SK-N-SH (cell line): ENCODE measurements around the gene RPS28. TPM values are rescaled to one million over a fixed set of nuclear protein-coding genes. Genes with fewer than 3 reads are reported as not detected.

Experiments
- CTCF ChIA-PET: fragments of 300-600, 350-600 bp; formaldehyde crosslinking; extraction: SDS; loops from one replicate; lab custom pipeline; 2021; lab: Yijun Ruan, JAX
- POLR2A ChIA-PET: fragments of 350-600 bp; sonication (Branson Sonifier 250); formaldehyde crosslinking; extraction: SDS; loops from one replicate; lab custom pipeline; 2020; ENCODE audit warnings: antibody characterized with exemption, inconsistent platforms; lab: Yijun Ruan, JAX
- DNase-seq: peaks from one replicate; pipeline ENCODE4 v3.0.0; 2012
- H2AFZ ChIP-seq: fragments of 200-600 bp; sonication (generic); 2 replicates; pipeline ENCODE4 v1.8.1; 2016; ENCODE audit warnings: antibody characterized with exemption, mild to moderate bottlenecking, low read depth
- H3F3A ChIP-seq: fragments of 200-600 bp; sonication (generic); replicated peaks from 2 replicates; pipeline ENCODE3; 2016; ENCODE audit warnings: antibody characterized with exemption, mild to moderate bottlenecking; ENCODE audit not compliant: insufficient read depth
- H3K27ac ChIP-seq, 2 experiments: fragments of 200-500 bp in 1 of 2; fragments of 200-600 bp in 1 of 2; sonication (Bioruptor generic) in 1 of 2; sonication (generic), shearing (Covaris generic) in 1 of 2; 2 replicates each; pipeline versions ENCODE4 v1.5.1 to v1.6.1; 2014 to 2016; ENCODE audit warnings: low read depth in 2 of 2, inconsistent platforms in 1 of 2, low read length in 1 of 2, mild to moderate bottlenecking in 1 of 2, mixed read lengths in 1 of 2
- H3K27me3 ChIP-seq: fragments of 200-600 bp; sonication (generic), shearing (Covaris generic); 2 replicates; pipeline ENCODE4 v1.6.1; 2016; ENCODE audit warnings: mixed run types; ENCODE audit not compliant: insufficient read depth
- H3K36me3 ChIP-seq, 2 experiments: fragments of 200-500 bp in 1 of 2; fragments of 200-600 bp in 1 of 2; sonication (Bioruptor generic) in 1 of 2; sonication (generic) in 1 of 2; replicated peaks in 1 of 2; 2 replicates each; pipeline versions ENCODE3 to v1.5.1; 2014 to 2016; ENCODE audit warnings: low read length in 1 of 2, mild to moderate bottlenecking in 1 of 2; ENCODE audit not compliant: insufficient read depth in 2 of 2, control insufficient read depth in 1 of 2
- H3K4me1 ChIP-seq, 2 experiments: fragments of 200-500 bp in 1 of 2; fragments of 200-600 bp in 1 of 2; sonication (Bioruptor generic) in 1 of 2; sonication (generic), shearing (Covaris generic) in 1 of 2; 2 replicates each; pipeline versions ENCODE4 v1.5.1 to v1.6.1; 2014 to 2016; ENCODE audit warnings: low read depth in 1 of 2, low read length in 1 of 2, mixed run types in 1 of 2; ENCODE audit not compliant: insufficient read depth in 2 of 2, control insufficient read depth in 1 of 2
- H3K4me2 ChIP-seq: fragments of 200-600 bp; sonication (generic), shearing (Covaris generic); 2 replicates; pipeline ENCODE4 v1.6.1; 2017; ENCODE audit warnings: mixed run types
- H3K4me3 ChIP-seq, 2 experiments: fragments of 200-500 bp in 1 of 2; fragments of 200-600 bp in 1 of 2; sonication (Bioruptor generic) in 1 of 2; sonication (generic), shearing (Covaris generic) in 1 of 2; 2 replicates each; pipeline versions ENCODE4 v1.5.1 to v1.8.1; 2014 to 2016; ENCODE audit warnings: low read depth in 2 of 2, inconsistent platforms in 1 of 2, low read length in 1 of 2, mild to moderate bottlenecking in 1 of 2, mixed read lengths in 1 of 2, moderate library complexity in 1 of 2
- H3K79me2 ChIP-seq: fragments of 200-600 bp; sonication (generic); 2 replicates; pipeline ENCODE4 v1.8.1; 2017; ENCODE audit warnings: mild to moderate bottlenecking; ENCODE audit not compliant: insufficient read depth
- H3K9ac ChIP-seq: fragments of 200-600 bp; sonication (generic); 2 replicates; pipeline ENCODE4 v1.6.1; 2017; ENCODE audit warnings: mixed run types
- H3K9me2 ChIP-seq: fragments of 200-600 bp; sonication (generic); 2 replicates; pipeline ENCODE4 v1.6.1; 2017; ENCODE audit warnings: mixed run types
- H3K9me3 ChIP-seq: fragments of 200-600 bp; sonication (generic); 2 replicates; pipeline ENCODE4 v1.6.1; 2017; ENCODE audit warnings: mixed run types, mild to moderate bottlenecking, moderate library complexity
- H4K20me1 ChIP-seq: fragments of 200-600 bp; sonication (generic); 2 replicates; pipeline ENCODE4 v1.6.1; 2017; ENCODE audit warnings: mild to moderate bottlenecking, mixed run types; ENCODE audit not compliant: insufficient read depth
- EP300 ChIP-seq, 2 experiments: IDR thresholded peaks; 2 replicates each; pipeline versions ENCODE4 v1.4.0 to v1.6.1; 2012; ENCODE audit warnings: borderline replicate concordance in 1 of 2, low read depth in 1 of 2, low read length in 1 of 2
- FOXJ3 ChIP-seq: sonication (generic); formaldehyde crosslinking; IDR thresholded peaks from 2 replicates; pipeline ENCODE4 v1.5.1; 2020; ENCODE audit warnings: mild to moderate bottlenecking, missing genetic modification reagents
- IRF3 ChIP-seq: fragments of 150-350 bp; IDR thresholded peaks from 2 replicates; pipeline ENCODE4 v1.6.1; 2016; ENCODE audit warnings: mild to moderate bottlenecking, low read depth, low read length
- RAD21 ChIP-seq: IDR thresholded peaks from 2 replicates; pipeline ENCODE4 v1.6.1; 2012; ENCODE audit warnings: mild to moderate bottlenecking, low read length
- SIN3A ChIP-seq: IDR thresholded peaks from 2 replicates; pipeline ENCODE4 v1.6.1; 2012; ENCODE audit warnings: low read depth, mild to moderate bottlenecking, low read length, moderate library complexity, borderline replicate concordance
- TEAD4 ChIP-seq: IDR thresholded peaks from 2 replicates; pipeline ENCODE4 v1.4.0; 2012; ENCODE audit warnings: mild to moderate bottlenecking, borderline replicate concordance; ENCODE audit not compliant: insufficient read depth
- USF2 ChIP-seq: fragments of 150-350 bp; IDR thresholded peaks from 2 replicates; pipeline ENCODE4 v1.6.1; 2017; ENCODE audit warnings: antibody characterized with exemption, low read length, low read depth, borderline replicate concordance
- WGBS: methylation state at CpG from one replicate; pipeline ENCODE4 v1.1.6; 2017; ENCODE audit warnings: low lambda C conversion rate; 5-methylcytosine and 5-hydroxymethylcytosine counted together
- polyA plus RNA-seq, 3 experiments: library from polyadenylated mRNA; depleted of rRNA; stranded (reverse); fragments of >200 nt; gene quantifications; 2 replicates each; pipeline ENCODE4 v1.2.3, GENCODE V29; 2012
- TF ChIP-seq, protein P1 (sequence below): IDR thresholded peaks from 2 replicates; pipeline ENCODE4 v1.4.0; 2012; ENCODE audit warnings: low read depth, borderline replicate concordance

Gene RPS28
- polyA plus RNA-seq, 1 of the 3 experiments (the other 2 are of a cell fraction) = 601 TPM

- CTCF ChIA-PET = no interaction called here
- WGBS = 97% methylated on average over 12 of the region's 17 CpGs
Measured at GRCh38 chr19:8310342-8311055, 10.8 kb upstream of the RPS28 start.

More at GRCh38 chr19:8310342-8311055, 10.8 kb upstream of the RPS28 start:
- Histone ChIP-seq H3K9ac (no peak overlapping the region), H3K9me2 (no peaks in the 10 kb centered on the region), H3K79me2 (peaks cover 10% of the 10 kb centered on the region; the same call in 1 of the 2 replicates), H3K9me3 (no peaks in the 10 kb centered on the region), H3K36me3 (peaks cover 8 to 12% of the 10 kb centered on the region in 2 experiments), H3K27me3 (no peaks in the 10 kb centered on the region), H3K4me1 (peaks cover 4 to 12% of the 10 kb centered on the region in 2 experiments; a peak in 2 of 4 replicates), H4K20me1 (no peaks in the 10 kb centered on the region), H2AFZ (no peak overlapping the region), H3K27ac (no peak overlapping the region), H3F3A (peaks cover 6% of the 10 kb centered on the region), H3K4me2 (no peak overlapping the region), H3K4me3 (no peak overlapping the region)
- TF ChIP-seq RAD21 (no peak), FOXJ3 (CRISPR knock-in tag) (no peak), TEAD4 (no peak), USF2 (no peak), SIN3A (no peak), EP300 (IDR thresholded peaks at IDR 0.05; ENCODE audit: borderline replicate concordance in 1 of 2, low read depth in 1 of 2, low read length in 1 of 2) (no peak), IRF3 (no peak)
- TF ChIP-seq, protein P1, sequence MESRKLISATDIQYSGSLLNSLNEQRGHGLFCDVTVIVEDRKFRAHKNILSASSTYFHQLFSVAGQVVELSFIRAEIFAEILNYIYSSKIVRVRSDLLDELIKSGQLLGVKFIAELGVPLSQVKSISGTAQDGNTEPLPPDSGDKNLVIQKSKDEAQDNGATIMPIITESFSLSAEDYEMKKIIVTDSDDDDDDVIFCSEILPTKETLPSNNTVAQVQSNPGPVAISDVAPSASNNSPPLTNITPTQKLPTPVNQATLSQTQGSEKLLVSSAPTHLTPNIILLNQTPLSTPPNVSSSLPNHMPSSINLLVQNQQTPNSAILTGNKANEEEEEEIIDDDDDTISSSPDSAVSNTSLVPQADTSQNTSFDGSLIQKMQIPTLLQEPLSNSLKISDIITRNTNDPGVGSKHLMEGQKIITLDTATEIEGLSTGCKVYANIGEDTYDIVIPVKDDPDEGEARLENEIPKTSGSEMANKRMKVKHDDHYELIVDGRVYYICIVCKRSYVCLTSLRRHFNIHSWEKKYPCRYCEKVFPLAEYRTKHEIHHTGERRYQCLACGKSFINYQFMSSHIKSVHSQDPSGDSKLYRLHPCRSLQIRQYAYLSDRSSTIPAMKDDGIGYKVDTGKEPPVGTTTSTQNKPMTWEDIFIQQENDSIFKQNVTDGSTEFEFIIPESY = no peak
- no peak for DNase-seq
- POLR2A ChIA-PET = interaction anchor here (2.1 kb wide), 1 partner anchor 11 kb away, joined by 5 read pairs; the partner anchor contains the start of genes NDUFA7 and RPS28
